HEK293 (cell line): Measurements from ENCODE around the gene DAGLB.

Experiments
- CTCF ChIA-PET: fragments of 350-600 bp; formaldehyde crosslinking; extraction: SDS; loops from one replicate; lab custom pipeline; 2021; ENCODE audit warnings: antibody characterized with exemption; lab: Yijun Ruan, JAX
- POLR2A ChIA-PET: fragments of 300-600 bp; formaldehyde crosslinking; extraction: SDS; loops from one replicate; lab custom pipeline; 2020; ENCODE audit warnings: antibody characterized with exemption, inconsistent platforms; lab: Yijun Ruan, JAX
- H3K27ac ChIP-seq: fragments of 200-500 bp; sonication (Bioruptor generic); 2 replicates; pipeline ENCODE4 v1.5.1; 2014; ENCODE audit warnings: low read depth, low read length, control low read depth, inconsistent platforms; ENCODE audit errors: extremely low read depth
- H3K36me3 ChIP-seq, 2 experiments: fragments of 200-500 bp in 1 of 2; sonication (Bioruptor generic) in 1 of 2; 1 replicate in 1 of 2; 2 replicates in 1 of 2; pipeline ENCODE4 v1.5.1; 2014 to 2017; ENCODE audit warnings: inconsistent platforms in 2 of 2, low read length in 2 of 2; ENCODE audit not compliant: control insufficient read depth in 2 of 2, insufficient read depth in 1 of 2
- H3K4me1 ChIP-seq: fragments of 200-500 bp; sonication (Bioruptor generic); 2 replicates; pipeline ENCODE4 v1.5.1; 2014; ENCODE audit warnings: mild to moderate bottlenecking, low read length, inconsistent platforms; ENCODE audit not compliant: control insufficient read depth, insufficient read depth
- H3K4me3 ChIP-seq: 2 replicates; pipeline ENCODE4 v1.5.1; 2011; ENCODE audit warnings: low read depth, mild to moderate bottlenecking, control low read depth, low read length, moderate library complexity
- H3K9me3 ChIP-seq: fragments of 200-500 bp; sonication (Bioruptor generic); 2 replicates; pipeline ENCODE4 v1.5.1; 2014; ENCODE audit warnings: low read depth, low read length, inconsistent platforms; ENCODE audit not compliant: control insufficient read depth, insufficient read depth
- HOXC10 ChIP-seq: sonication (generic); formaldehyde crosslinking; IDR thresholded peaks from 2 replicates; pipeline ENCODE4 v1.8.1; 2023; ENCODE audit warnings: mild to moderate bottlenecking, missing genetic modification reagents
- OSR2 ChIP-seq: fragments of 450-650 bp; formaldehyde crosslinking; IDR thresholded peaks from 2 replicates; pipeline ENCODE4 v1.5.1; 2016; ENCODE audit warnings: missing biosample characterization, missing genetic modification characterization
- ZNF132 ChIP-seq: fragments of 450-650 bp; formaldehyde crosslinking; IDR thresholded peaks from 2 replicates; pipeline ENCODE4 v1.5.1; 2017; ENCODE audit warnings: missing biosample characterization, missing genetic modification characterization, borderline replicate concordance
- ZNF174 ChIP-seq: fragments of 450-650 bp; formaldehyde crosslinking; IDR thresholded peaks from 2 replicates; pipeline ENCODE4 v1.5.0; 2017; ENCODE audit warnings: missing biosample characterization, mild to moderate bottlenecking, missing genetic modification characterization
- ZNF211 ChIP-seq: fragments of 450-650 bp; formaldehyde crosslinking; IDR thresholded peaks from 2 replicates; pipeline ENCODE4 v1.5.1; 2016; ENCODE audit warnings: low read depth, missing biosample characterization, missing genetic modification characterization
- ZNF223 ChIP-seq: fragments of 450-650 bp; formaldehyde crosslinking; IDR thresholded peaks from 2 replicates; pipeline ENCODE4 v1.5.1; 2016; ENCODE audit warnings: missing biosample characterization, missing genetic modification characterization
- ZNF311 ChIP-seq: fragments of 450-650 bp; formaldehyde crosslinking; IDR thresholded peaks from 2 replicates; pipeline ENCODE4 v1.5.1; 2017; ENCODE audit warnings: missing biosample characterization, missing genetic modification characterization, borderline replicate concordance
- ZNF394 ChIP-seq: fragments of 450-650 bp; formaldehyde crosslinking; IDR thresholded peaks from 2 replicates; pipeline ENCODE4 v1.5.1; 2016; ENCODE audit warnings: missing biosample characterization, missing genetic modification characterization, mild to moderate bottlenecking, moderate library complexity, borderline replicate concordance
- ZNF48 ChIP-seq: fragments of 450-650 bp; formaldehyde crosslinking; IDR thresholded peaks from 2 replicates; pipeline ENCODE4 v1.5.1; 2016; ENCODE audit warnings: missing biosample characterization, missing genetic modification characterization
- ZNF549 ChIP-seq: fragments of 450-650 bp; IDR thresholded peaks from 2 replicates; pipeline ENCODE4 v1.5.1; 2018; ENCODE audit warnings: missing biosample characterization, missing genetic modification characterization, mild to moderate bottlenecking, inconsistent platforms, moderate library complexity
- ZNF664 ChIP-seq: fragments of 450-650 bp; formaldehyde crosslinking; IDR thresholded peaks from 2 replicates; pipeline ENCODE4 v1.5.1; 2016; ENCODE audit warnings: missing biosample characterization, missing genetic modification characterization
- ZNF747 ChIP-seq: fragments of 450-650 bp; formaldehyde crosslinking; IDR thresholded peaks from 2 replicates; pipeline ENCODE4 v1.5.1; 2016; ENCODE audit warnings: missing biosample characterization, missing genetic modification characterization
- TF ChIP-seq, protein P1 (sequence below): fragments of 450-650 bp; formaldehyde crosslinking; IDR thresholded peaks from 2 replicates; pipeline ENCODE4 v1.5.1; 2016; ENCODE audit warnings: missing biosample characterization, missing genetic modification characterization
- TF ChIP-seq, protein P2 (sequence below): fragments of 450-650 bp; formaldehyde crosslinking; IDR thresholded peaks from 2 replicates; pipeline ENCODE4 v1.5.1; 2016; ENCODE audit warnings: missing biosample characterization, missing genetic modification characterization
- TF ChIP-seq, protein P3 (sequence below): fragments of 450-650 bp; formaldehyde crosslinking; IDR thresholded peaks from 2 replicates; pipeline ENCODE4 v1.5.1; 2017; ENCODE audit warnings: missing biosample characterization, missing genetic modification characterization

DAGLB gene

DNA sequence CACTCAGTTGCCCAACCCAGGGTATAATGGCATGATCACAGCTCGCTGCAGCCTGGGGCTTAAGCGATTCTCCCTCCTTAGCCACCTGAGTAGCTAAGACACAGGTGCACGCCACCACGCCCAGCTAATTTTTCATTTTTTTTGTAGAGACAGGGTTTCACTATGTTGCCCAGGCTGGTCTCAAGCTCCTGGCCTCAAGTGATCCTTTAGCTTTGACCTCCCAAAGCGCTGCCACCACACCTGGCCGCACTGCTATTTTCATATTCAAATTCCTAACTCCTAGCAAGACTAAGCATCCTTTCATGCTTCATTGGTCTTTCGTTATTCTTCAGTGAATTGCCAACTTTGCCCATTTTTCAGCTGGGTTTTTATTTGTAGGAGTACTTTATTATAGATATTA is 30.4 kb upstream of the DAGLB start:
- POLR2A ChIA-PET: interaction anchor here (1.4 kb wide), 1 partner anchor 31 kb away, joined by 3 read pairs; the partner anchor contains the start of gene DAGLB
- no peaks in the 10 kb centered on the region for H3K9me3 ChIP-seq
- H3K4me3 ChIP-seq: no peak overlapping the region
- CTCF ChIA-PET: interaction anchor here (1.6 kb wide), 1 partner anchor 80 kb away, joined by 3 read pairs; no protein-coding TSS in a partner anchor
- peaks cover 10% of the 10 kb centered on the region for H3K4me1 ChIP-seq
- peaks cover 14 to 40% of the 10 kb centered on the region in 2 experiments; a peak in 2 of 3 replicates for H3K36me3 ChIP-seq
- no peak overlapping the region for H3K27ac ChIP-seq
- TF ChIP-seq ZNF549 (tag by site-specific recombination) (no peak), ZNF211 (tag by site-specific recombination) (no peak), ZNF747 (tag by site-specific recombination) (no peak), ZNF132 (tag by site-specific recombination) (no peak), ZNF174 (no peak), ZNF311 (tag by site-specific recombination) (no peak), HOXC10 (CRISPR knock-in tag) (no peak), ZNF223 (tag by site-specific recombination) (no peak)
- TF ChIP-seq, protein P1, sequence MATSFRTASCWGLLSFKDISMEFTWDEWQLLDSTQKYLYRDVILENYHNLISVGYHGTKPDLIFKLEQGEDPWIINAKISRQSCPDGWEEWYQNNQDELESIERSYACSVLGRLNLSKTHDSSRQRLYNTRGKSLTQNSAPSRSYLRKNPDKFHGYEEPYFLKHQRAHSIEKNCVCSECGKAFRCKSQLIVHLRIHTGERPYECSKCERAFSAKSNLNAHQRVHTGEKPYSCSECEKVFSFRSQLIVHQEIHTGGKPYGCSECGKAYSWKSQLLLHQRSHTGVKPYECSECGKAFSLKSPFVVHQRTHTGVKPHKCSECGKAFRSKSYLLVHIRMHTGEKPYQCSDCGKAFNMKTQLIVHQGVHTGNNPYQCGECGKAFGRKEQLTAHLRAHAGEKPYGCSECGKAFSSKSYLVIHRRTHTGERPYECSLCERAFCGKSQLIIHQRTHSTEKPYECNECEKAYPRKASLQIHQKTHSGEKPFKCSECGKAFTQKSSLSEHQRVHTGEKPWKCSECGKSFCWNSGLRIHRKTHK: no peak
- TF ChIP-seq, all 188 proteins: peak for 0

DNA sequence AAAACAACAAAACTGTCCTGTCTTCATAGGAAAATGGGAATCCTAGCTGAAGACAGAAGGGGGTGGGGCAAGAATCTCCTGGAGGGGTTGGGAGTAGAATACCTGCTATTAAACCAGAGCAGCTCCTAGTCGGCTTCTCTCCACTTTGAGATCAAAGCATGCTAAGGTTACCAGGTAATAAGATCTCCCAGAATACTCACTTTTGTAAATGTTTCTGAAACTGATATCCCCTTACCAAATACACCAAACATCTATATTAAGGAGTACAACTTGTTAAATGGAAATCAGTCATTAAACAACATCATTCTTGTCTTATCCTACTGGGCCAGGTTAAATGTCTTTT is 29.5 kb upstream of the DAGLB start:
- Histone ChIP-seq H3K4me1 (peaks cover 10% of the 10 kb centered on the region), H3K36me3 (peaks cover 21 to 46% of the 10 kb centered on the region in 2 experiments; a peak in 2 of 3 replicates), H3K27ac (no peak overlapping the region), H3K9me3 (no peaks in the 10 kb centered on the region)
- ChIA-PET CTCF (interaction anchor here (1.6 kb wide), 1 partner anchor 81 kb away, joined by 3 read pairs; no protein-coding TSS in a partner anchor), POLR2A (interaction anchor here (1.4 kb wide), 1 partner anchor 30 kb away, joined by 3 read pairs; the partner anchor contains the start of gene DAGLB)
- TF ChIP-seq OSR2 (tag by site-specific recombination): peak; percentile 11; the same call in 1 of the 2 replicates
- TF ChIP-seq, protein P2, sequence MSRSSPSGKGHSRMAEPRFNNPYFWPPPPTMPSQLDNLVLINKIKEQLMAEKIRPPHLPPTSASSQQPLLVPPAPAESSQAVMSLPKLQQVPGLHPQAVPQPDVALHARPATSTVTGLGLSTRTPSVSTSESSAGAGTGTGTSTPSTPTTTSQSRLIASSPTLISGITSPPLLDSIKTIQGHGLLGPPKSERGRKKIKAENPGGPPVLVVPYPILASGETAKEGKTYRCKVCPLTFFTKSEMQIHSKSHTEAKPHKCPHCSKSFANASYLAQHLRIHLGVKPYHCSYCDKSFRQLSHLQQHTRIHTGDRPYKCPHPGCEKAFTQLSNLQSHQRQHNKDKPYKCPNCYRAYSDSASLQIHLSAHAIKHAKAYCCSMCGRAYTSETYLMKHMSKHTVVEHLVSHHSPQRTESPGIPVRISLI (tag by site-specific recombination): no peak
- peak; percentile 30; the same call in 1 of the 2 replicates for TF ChIP-seq ZNF394 (tag by site-specific recombination)
- TF ChIP-seq, all 188 proteins: peak for 2
- H3K4me3 ChIP-seq: no peak overlapping the region

DNA sequence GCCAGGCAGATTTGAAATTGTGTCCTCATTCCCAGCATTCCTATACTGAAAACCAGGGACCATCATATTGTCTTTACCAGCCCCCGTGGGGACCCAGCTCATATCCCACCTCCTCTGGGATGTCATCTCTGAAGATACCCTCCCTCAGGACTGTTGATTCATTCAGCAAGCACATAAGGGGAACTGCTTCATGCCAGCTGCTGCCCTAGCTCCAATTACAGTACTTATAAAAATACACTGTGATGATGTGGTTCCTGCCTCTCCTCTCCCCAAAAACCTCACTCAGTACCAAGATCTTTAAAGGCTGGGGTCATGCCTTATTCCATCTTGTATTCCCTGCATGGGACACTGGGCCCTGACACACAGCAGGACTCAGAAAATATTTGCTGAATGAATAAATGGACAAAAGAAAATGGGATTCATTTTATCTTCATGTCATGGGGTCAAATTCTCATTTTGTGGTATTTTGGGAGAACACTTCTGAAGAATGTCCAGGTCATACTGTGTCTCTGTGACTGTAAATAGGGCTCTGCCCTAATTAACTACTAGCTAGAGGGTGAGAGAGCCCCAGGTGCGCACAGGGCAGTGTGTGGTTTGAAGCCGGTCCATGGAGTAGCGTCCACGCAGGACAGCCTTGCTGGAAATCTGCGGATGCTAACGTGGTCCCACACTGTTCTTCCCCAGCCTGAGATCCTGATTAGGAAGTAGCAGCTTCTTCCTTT is 29.0 kb upstream of the DAGLB start:
- H3K27ac ChIP-seq: no peak overlapping the region
- POLR2A ChIA-PET: interaction anchor here (0.7 to 1.4 kb wide), 2 partner anchors 20 to 29 kb away, joined by 3 to 5 read pairs; partner anchors contain the start of gene DAGLB
- peaks cover 26 to 48% of the 10 kb centered on the region in 2 experiments; a peak in 2 of 3 replicates for H3K36me3 ChIP-seq
- H3K9me3 ChIP-seq: no peaks in the 10 kb centered on the region
- CTCF ChIA-PET: interaction anchor here (0.6 to 1.6 kb wide), 4 partner anchors 10 to 82 kb away, joined by 3 read pairs; no protein-coding TSS in a partner anchor
- no peak overlapping the region for H3K4me3 ChIP-seq
- H3K4me1 ChIP-seq: peaks cover 10% of the 10 kb centered on the region
- no peak for TF ChIP-seq ZNF48 (tag by site-specific recombination)
- TF ChIP-seq ZNF664 (tag by site-specific recombination): no peak
- TF ChIP-seq, protein P3, sequence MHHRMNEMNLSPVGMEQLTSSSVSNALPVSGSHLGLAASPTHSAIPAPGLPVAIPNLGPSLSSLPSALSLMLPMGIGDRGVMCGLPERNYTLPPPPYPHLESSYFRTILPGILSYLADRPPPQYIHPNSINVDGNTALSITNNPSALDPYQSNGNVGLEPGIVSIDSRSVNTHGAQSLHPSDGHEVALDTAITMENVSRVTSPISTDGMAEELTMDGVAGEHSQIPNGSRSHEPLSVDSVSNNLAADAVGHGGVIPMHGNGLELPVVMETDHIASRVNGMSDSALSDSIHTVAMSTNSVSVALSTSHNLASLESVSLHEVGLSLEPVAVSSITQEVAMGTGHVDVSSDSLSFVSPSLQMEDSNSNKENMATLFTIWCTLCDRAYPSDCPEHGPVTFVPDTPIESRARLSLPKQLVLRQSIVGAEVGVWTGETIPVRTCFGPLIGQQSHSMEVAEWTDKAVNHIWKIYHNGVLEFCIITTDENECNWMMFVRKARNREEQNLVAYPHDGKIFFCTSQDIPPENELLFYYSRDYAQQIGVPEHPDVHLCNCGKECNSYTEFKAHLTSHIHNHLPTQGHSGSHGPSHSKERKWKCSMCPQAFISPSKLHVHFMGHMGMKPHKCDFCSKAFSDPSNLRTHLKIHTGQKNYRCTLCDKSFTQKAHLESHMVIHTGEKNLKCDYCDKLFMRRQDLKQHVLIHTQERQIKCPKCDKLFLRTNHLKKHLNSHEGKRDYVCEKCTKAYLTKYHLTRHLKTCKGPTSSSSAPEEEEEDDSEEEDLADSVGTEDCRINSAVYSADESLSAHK (tag by site-specific recombination): no peak
- TF ChIP-seq, all 188 proteins: peak for 0
